ENCODE results near the gene MED16. TPM values are rescaled to one million over a fixed set of nuclear protein-coding genes. Genes with fewer than 3 reads are reported as not detected.

Gene MED16
- total RNA-seq, 2 experiments from 2014 or later = 19.1 to 54.3 TPM

- Histone ChIP-seq H3K27ac (ENCODE audit: low read depth, low read length, poor library complexity, severe bottlenecking) (no peak overlapping the region), H3K4me2 (ENCODE audit: low read length) (no peak overlapping the region), H3K79me2 (ENCODE audit: insufficient read depth, low read depth, low read length) (no peaks in the 10 kb centered on the region), H3K9me3 (ENCODE audit: low read length) (no peaks in the 10 kb centered on the region), H4K20me1 (ENCODE audit: insufficient read depth, low read length) (no peaks in the 10 kb centered on the region), H3K36me3 (ENCODE audit: insufficient read depth, low read length) (no peaks in the 10 kb centered on the region), H2AFZ (ENCODE audit: low read length) (no peak overlapping the region), H3K4me1 (ENCODE audit: insufficient read depth, low read length, poor library complexity, severe bottlenecking) (no peaks in the 10 kb centered on the region), H3K9me2 (ENCODE audit: insufficient read depth, low read length) (no peaks in the 10 kb centered on the region), H3K4me3 (ENCODE audit: low read depth, low read length, poor library complexity, severe bottlenecking) (no peak overlapping the region)
- ChIA-PET CTCF (ENCODE audit: unreplicated experiment) (no interaction called here), POLR2A (no interaction called here)
- no TSS peak for BruUV-seq (replicated peaks)
- TF ChIP-seq CTCF (conservative IDR thresholded peaks at IDR 0.05; ENCODE audit: low read length) = no peak
- TF ChIP-seq EZH2phosphoT487 (IDR thresholded peaks at IDR 0.05; ENCODE audit: borderline replicate concordance, low read depth, low read length) = no peak
- no peak for DNase-seq (ENCODE audit: low spot score)
- intact Hi-C loops (cut with micrococcal nuclease; ENCODE audit: unreplicated experiment) = no loop called here
Measured at GRCh38 chr19:941292-942132, 48.5 kb upstream of the MED16 start.

- Histone ChIP-seq H3K4me1 (ENCODE audit: insufficient read depth, low read length, poor library complexity, severe bottlenecking) (no peaks in the 10 kb centered on the region), H3K27ac (ENCODE audit: low read depth, low read length, poor library complexity, severe bottlenecking) (no peak overlapping the region), H3K4me3 (ENCODE audit: low read depth, low read length, poor library complexity, severe bottlenecking) (no peak overlapping the region), H3K36me3 (ENCODE audit: insufficient read depth, low read length) (no peaks in the 10 kb centered on the region), H3K9me2 (ENCODE audit: insufficient read depth, low read length) (no peaks in the 10 kb centered on the region), H2AFZ (ENCODE audit: low read length) (no peak overlapping the region), H3K4me2 (ENCODE audit: low read length) (no peak overlapping the region), H3K9me3 (ENCODE audit: low read length) (no peaks in the 10 kb centered on the region), H4K20me1 (ENCODE audit: insufficient read depth, low read length) (no peaks in the 10 kb centered on the region), H3K79me2 (ENCODE audit: insufficient read depth, low read depth, low read length) (no peaks in the 10 kb centered on the region)
- BruUV-seq (replicated peaks) = no TSS peak
- intact Hi-C loops (cut with micrococcal nuclease; ENCODE audit: unreplicated experiment) = no loop called here
- POLR2A ChIA-PET = no interaction called here
- TF ChIP-seq CTCF (conservative IDR thresholded peaks at IDR 0.05; ENCODE audit: low read length) (no peak), EZH2phosphoT487 (IDR thresholded peaks at IDR 0.05; ENCODE audit: borderline replicate concordance, low read depth, low read length) (no peak)
- CTCF ChIA-PET (ENCODE audit: unreplicated experiment) = no interaction called here
- no peak for DNase-seq (ENCODE audit: low spot score)
Measured at GRCh38 chr19:940591-941291, 47.8 kb upstream of the MED16 start.

GRCh38 chr19:939922-940321, 46.9 kb upstream of the MED16 start:
- TF ChIP-seq EZH2phosphoT487 (IDR thresholded peaks at IDR 0.05; ENCODE audit: borderline replicate concordance, low read depth, low read length) = no peak
- no peak for TF ChIP-seq CTCF (conservative IDR thresholded peaks at IDR 0.05; ENCODE audit: low read length)
- Histone ChIP-seq H4K20me1 (ENCODE audit: insufficient read depth, low read length) (no peaks in the 10 kb centered on the region), H3K27ac (ENCODE audit: low read depth, low read length, poor library complexity, severe bottlenecking) (no peak overlapping the region), H3K36me3 (ENCODE audit: insufficient read depth, low read length) (no peaks in the 10 kb centered on the region), H3K4me3 (ENCODE audit: low read depth, low read length, poor library complexity, severe bottlenecking) (no peak overlapping the region), H3K9me3 (ENCODE audit: low read length) (no peaks in the 10 kb centered on the region), H2AFZ (ENCODE audit: low read length) (no peak overlapping the region), H3K79me2 (ENCODE audit: insufficient read depth, low read depth, low read length) (no peaks in the 10 kb centered on the region), H3K4me2 (ENCODE audit: low read length) (no peak overlapping the region), H3K4me1 (ENCODE audit: insufficient read depth, low read length, poor library complexity, severe bottlenecking) (no peaks in the 10 kb centered on the region), H3K9me2 (ENCODE audit: insufficient read depth, low read length) (no peaks in the 10 kb centered on the region)
- ChIA-PET CTCF (ENCODE audit: unreplicated experiment) (no interaction called here), POLR2A (no interaction called here)
- intact Hi-C loops (cut with micrococcal nuclease; ENCODE audit: unreplicated experiment) = no loop called here
- DNase-seq (ENCODE audit: low spot score) = no peak
- no TSS peak for BruUV-seq (replicated peaks)
